ENCODE results near the gene GALNT13. TPM values are rescaled to one million over a fixed set of nuclear protein-coding genes. Genes with fewer than 3 reads are reported as not detected.

GALNT13 gene
- total RNA-seq, 1 donor from 2014 or later, result 2.0 TPM

DNA sequence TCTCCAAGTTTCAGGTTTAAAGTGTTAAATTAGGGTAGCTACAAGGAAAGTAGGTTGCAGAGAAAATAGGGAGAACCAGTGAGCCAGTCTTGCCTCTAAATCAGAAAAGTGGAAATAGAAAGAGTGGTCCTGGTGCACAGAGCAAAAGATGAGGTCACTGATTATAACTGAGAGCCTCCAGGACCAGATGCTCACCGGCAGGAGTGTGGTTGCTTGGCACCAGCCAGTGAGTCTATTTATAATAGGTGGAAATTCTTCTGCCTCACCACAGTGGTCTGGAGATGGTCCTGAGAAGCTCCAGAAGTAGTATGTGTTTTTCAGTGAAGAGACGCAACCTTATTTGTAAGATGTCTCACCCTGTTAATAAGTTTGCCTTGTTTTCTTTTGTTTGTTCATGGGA lies 452.9 kb downstream of the GALNT13 start:
- FAIRE-seq, result no peak
- H3K36me3 ChIP-seq (ENCODE audit: insufficient read depth, low read length), result no peaks in the 10 kb centered on the region
- H3K9ac ChIP-seq (ENCODE audit: low read length), result no peak overlapping the region
- no peak for TF ChIP-seq EZH2 (IDR thresholded peaks at IDR 0.05; ENCODE audit: insufficient read depth, low read length)
- TF ChIP-seq, protein P1, sequence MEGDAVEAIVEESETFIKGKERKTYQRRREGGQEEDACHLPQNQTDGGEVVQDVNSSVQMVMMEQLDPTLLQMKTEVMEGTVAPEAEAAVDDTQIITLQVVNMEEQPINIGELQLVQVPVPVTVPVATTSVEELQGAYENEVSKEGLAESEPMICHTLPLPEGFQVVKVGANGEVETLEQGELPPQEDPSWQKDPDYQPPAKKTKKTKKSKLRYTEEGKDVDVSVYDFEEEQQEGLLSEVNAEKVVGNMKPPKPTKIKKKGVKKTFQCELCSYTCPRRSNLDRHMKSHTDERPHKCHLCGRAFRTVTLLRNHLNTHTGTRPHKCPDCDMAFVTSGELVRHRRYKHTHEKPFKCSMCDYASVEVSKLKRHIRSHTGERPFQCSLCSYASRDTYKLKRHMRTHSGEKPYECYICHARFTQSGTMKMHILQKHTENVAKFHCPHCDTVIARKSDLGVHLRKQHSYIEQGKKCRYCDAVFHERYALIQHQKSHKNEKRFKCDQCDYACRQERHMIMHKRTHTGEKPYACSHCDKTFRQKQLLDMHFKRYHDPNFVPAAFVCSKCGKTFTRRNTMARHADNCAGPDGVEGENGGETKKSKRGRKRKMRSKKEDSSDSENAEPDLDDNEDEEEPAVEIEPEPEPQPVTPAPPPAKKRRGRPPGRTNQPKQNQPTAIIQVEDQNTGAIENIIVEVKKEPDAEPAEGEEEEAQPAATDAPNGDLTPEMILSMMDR (IDR thresholded peaks at IDR 0.05; ENCODE audit: insufficient read depth, low read depth, low read length), result no peak
- H3K9me3 Mint-ChIP-seq (ENCODE audit: unreplicated experiment), result no peaks in the 10 kb centered on the region
- no peaks in the 10 kb centered on the region for H3K9me3 ChIP-seq (ENCODE audit: insufficient read depth, low read depth, low read length)
- no peaks in the 10 kb centered on the region for H3K36me3 Mint-ChIP-seq (ENCODE audit: low read depth, unreplicated experiment)
- no peak for DNase-seq (ENCODE audit: low read depth)
- no peak overlapping the region for H3K4me2 ChIP-seq (ENCODE audit: low read length)
- H3K27me3 Mint-ChIP-seq (ENCODE audit: low read depth, unreplicated experiment), result no peaks in the 10 kb centered on the region
- no peak overlapping the region for H3K4me3 ChIP-seq (ENCODE audit: insufficient read depth, low read depth, low read length)
- H3K27me3 ChIP-seq (ENCODE audit: insufficient read depth, low read length), result no peaks in the 10 kb centered on the region
- no peaks in the 10 kb centered on the region for H4K20me1 ChIP-seq (ENCODE audit: insufficient read depth, low read length)
- H2AFZ ChIP-seq (ENCODE audit: low read depth, low read length), result no peak overlapping the region
- no peak overlapping the region for H3K4me3 Mint-ChIP-seq (ENCODE audit: unreplicated experiment)
- no peak overlapping the region for H3K27ac Mint-ChIP-seq (ENCODE audit: unreplicated experiment)
- H3K79me2 ChIP-seq (ENCODE audit: insufficient read depth, low read length), result no peaks in the 10 kb centered on the region
- H3K4me1 Mint-ChIP-seq (ENCODE audit: low read depth, unreplicated experiment), result no peaks in the 10 kb centered on the region
- H3K27ac ChIP-seq (ENCODE audit: low read depth, low read length), result no peak overlapping the region
- no peaks in the 10 kb centered on the region for H3K4me1 ChIP-seq (ENCODE audit: insufficient read depth, low read length)

DNA sequence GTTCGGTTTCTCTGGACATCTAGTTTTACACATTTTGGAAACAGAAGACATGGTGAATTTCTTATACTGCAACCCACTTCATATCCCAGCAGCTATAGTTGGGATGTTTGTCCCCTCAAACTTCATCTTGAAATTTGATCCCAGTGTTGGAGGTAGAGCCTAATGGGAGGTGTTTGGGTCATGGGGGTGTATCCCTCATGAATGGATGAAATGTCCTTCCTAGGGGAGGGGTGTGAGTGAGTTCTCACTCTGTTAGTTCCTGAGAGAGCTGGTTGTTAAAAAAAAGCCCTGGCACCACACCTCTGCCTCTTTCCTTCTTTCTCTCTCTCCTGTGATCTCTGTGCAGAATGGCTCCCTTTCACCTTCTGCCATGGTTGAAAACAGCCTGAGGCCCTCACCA lies 457.8 kb downstream of the GALNT13 start:
- FAIRE-seq (no peak), DNase-seq (ENCODE audit: low read depth) (no peak)
- H3K4me1 Mint-ChIP-seq (ENCODE audit: low read depth, unreplicated experiment), result no peaks in the 10 kb centered on the region
- H3K9ac ChIP-seq (ENCODE audit: low read length), result no peak overlapping the region
- no peak overlapping the region for H3K4me3 Mint-ChIP-seq (ENCODE audit: unreplicated experiment)
- H3K9me3 Mint-ChIP-seq (ENCODE audit: unreplicated experiment), result no peaks in the 10 kb centered on the region
- H3K4me1 ChIP-seq (ENCODE audit: insufficient read depth, low read length), result no peaks in the 10 kb centered on the region
- H4K20me1 ChIP-seq (ENCODE audit: insufficient read depth, low read length), result no peaks in the 10 kb centered on the region
- no peak overlapping the region for H3K4me2 ChIP-seq (ENCODE audit: low read length)
- TF ChIP-seq, protein P1 (IDR thresholded peaks at IDR 0.05; ENCODE audit: insufficient read depth, low read depth, low read length), result no peak
- TF ChIP-seq EZH2 (IDR thresholded peaks at IDR 0.05; ENCODE audit: insufficient read depth, low read length), result no peak
- peaks cover 2% of the 10 kb centered on the region for H3K27me3 Mint-ChIP-seq (ENCODE audit: low read depth, unreplicated experiment)
- no peaks in the 10 kb centered on the region for H3K36me3 Mint-ChIP-seq (ENCODE audit: low read depth, unreplicated experiment)
- no peaks in the 10 kb centered on the region for H3K79me2 ChIP-seq (ENCODE audit: insufficient read depth, low read length)
- H3K4me3 ChIP-seq (ENCODE audit: insufficient read depth, low read depth, low read length), result no peak overlapping the region
- no peaks in the 10 kb centered on the region for H3K36me3 ChIP-seq (ENCODE audit: insufficient read depth, low read length)
- H3K9me3 ChIP-seq (ENCODE audit: insufficient read depth, low read depth, low read length), result no peaks in the 10 kb centered on the region
- no peak overlapping the region for H3K27ac ChIP-seq (ENCODE audit: low read depth, low read length)
- no peak overlapping the region for H3K27ac Mint-ChIP-seq (ENCODE audit: unreplicated experiment)
- H2AFZ ChIP-seq (ENCODE audit: low read depth, low read length), result no peak overlapping the region
- no peaks in the 10 kb centered on the region for H3K27me3 ChIP-seq (ENCODE audit: insufficient read depth, low read length)

DNA sequence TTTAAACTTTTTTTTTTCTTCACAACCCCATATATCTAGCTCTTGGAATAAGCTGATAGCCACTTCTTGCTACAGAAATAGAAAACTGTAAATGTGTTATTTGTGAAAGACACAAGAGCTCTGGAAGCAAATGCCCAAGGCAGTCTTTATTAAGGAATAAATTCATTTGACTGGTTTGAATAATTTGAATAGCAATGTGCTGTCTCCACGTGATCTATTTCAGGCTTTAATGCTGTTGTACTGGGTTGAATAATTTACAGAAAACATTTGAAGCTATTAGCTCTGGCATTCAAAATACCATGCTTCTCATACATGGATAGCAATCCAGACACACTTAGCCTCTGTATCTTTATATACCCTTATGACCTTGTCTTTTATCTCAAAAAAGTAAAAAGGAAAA lies 460.1 kb downstream of the GALNT13 start:
- no peak overlapping the region for H2AFZ ChIP-seq (ENCODE audit: low read depth, low read length)
- Mint-ChIP-seq H3K27ac (ENCODE audit: unreplicated experiment) (no peak overlapping the region), H3K27me3 (ENCODE audit: low read depth, unreplicated experiment) (peaks cover 2% of the 10 kb centered on the region), H3K36me3 (ENCODE audit: low read depth, unreplicated experiment) (no peaks in the 10 kb centered on the region), H3K4me1 (ENCODE audit: low read depth, unreplicated experiment) (no peaks in the 10 kb centered on the region), H3K9me3 (ENCODE audit: unreplicated experiment) (no peaks in the 10 kb centered on the region), H3K4me3 (ENCODE audit: unreplicated experiment) (no peak overlapping the region)
- H3K79me2 ChIP-seq (ENCODE audit: insufficient read depth, low read length), result no peaks in the 10 kb centered on the region
- H3K27ac ChIP-seq (ENCODE audit: low read depth, low read length), result no peak overlapping the region
- no peaks in the 10 kb centered on the region for H3K4me1 ChIP-seq (ENCODE audit: insufficient read depth, low read length)
- H3K9ac ChIP-seq (ENCODE audit: low read length), result no peak overlapping the region
- no peak overlapping the region for H3K4me2 ChIP-seq (ENCODE audit: low read length)
- TF ChIP-seq, protein P1 (IDR thresholded peaks at IDR 0.05; ENCODE audit: insufficient read depth, low read depth, low read length), result no peak
- TF ChIP-seq EZH2 (IDR thresholded peaks at IDR 0.05; ENCODE audit: insufficient read depth, low read length), result no peak
- H3K27me3 ChIP-seq (ENCODE audit: insufficient read depth, low read length), result no peaks in the 10 kb centered on the region
- H3K36me3 ChIP-seq (ENCODE audit: insufficient read depth, low read length), result no peaks in the 10 kb centered on the region
- H4K20me1 ChIP-seq (ENCODE audit: insufficient read depth, low read length), result no peaks in the 10 kb centered on the region
- H3K4me3 ChIP-seq (ENCODE audit: insufficient read depth, low read depth, low read length), result no peak overlapping the region
- FAIRE-seq, result no peak
- DNase-seq (ENCODE audit: low read depth), result no peak
- no peaks in the 10 kb centered on the region for H3K9me3 ChIP-seq (ENCODE audit: insufficient read depth, low read depth, low read length)
